D721Med (cell line): Measurements from ENCODE around the gene PTPA.
"Not testable (repeated sequence)": the region's sequence is repeated elsewhere in the genome, so short reads cannot be mapped to it uniquely, and the experiment has no call there.

Source experiments
- DNase-seq: peaks from one replicate; pipeline ENCODE4 v3.0.0; 2011; ENCODE audit warnings: low spot score; ENCODE audit not compliant: insufficient read length
- FAIRE-seq: peaks from 2 replicates; lab custom pipeline; 2011; peaks lifted over from hg19 to GRCh38; lab: Jason Lieb, UNC
- CTCF ChIP-seq: IDR thresholded peaks from 2 replicates; pipeline ENCODE4 v1.5.1; 2012; ENCODE audit warnings: mild to moderate bottlenecking, control low read depth; ENCODE audit not compliant: insufficient read depth; ENCODE audit errors: missing control alignments

The PTPA gene

GRCh38 chr9:129108805-129109536 is 2.2 kb upstream of the PTPA start:
- no peak for DNase-seq
- TF ChIP-seq CTCF: no peak
- FAIRE-seq: no peak

GRCh38 chr9:129109537-129109903 is 1.7 kb upstream of the PTPA start:
- DNase-seq: no peak
- TF ChIP-seq CTCF: no peak
- no peak for FAIRE-seq

GRCh38 chr9:129109952-129110739 is 1.1 kb upstream of the PTPA start:
- DNase-seq (no peak), FAIRE-seq (no peak)
- TF ChIP-seq CTCF: no peak

- DNase-seq (peak; percentile 32), FAIRE-seq (no peak)
- no peak for TF ChIP-seq CTCF
These were observed 425 bp downstream of the PTPA start for GRCh38 chr9:129111528-129112151.

- DNase-seq, FAIRE-seq: not testable (repeated sequence)
These were observed 1.3 kb downstream of the PTPA start for GRCh38 chr9:129112526-129112925.

DNA sequence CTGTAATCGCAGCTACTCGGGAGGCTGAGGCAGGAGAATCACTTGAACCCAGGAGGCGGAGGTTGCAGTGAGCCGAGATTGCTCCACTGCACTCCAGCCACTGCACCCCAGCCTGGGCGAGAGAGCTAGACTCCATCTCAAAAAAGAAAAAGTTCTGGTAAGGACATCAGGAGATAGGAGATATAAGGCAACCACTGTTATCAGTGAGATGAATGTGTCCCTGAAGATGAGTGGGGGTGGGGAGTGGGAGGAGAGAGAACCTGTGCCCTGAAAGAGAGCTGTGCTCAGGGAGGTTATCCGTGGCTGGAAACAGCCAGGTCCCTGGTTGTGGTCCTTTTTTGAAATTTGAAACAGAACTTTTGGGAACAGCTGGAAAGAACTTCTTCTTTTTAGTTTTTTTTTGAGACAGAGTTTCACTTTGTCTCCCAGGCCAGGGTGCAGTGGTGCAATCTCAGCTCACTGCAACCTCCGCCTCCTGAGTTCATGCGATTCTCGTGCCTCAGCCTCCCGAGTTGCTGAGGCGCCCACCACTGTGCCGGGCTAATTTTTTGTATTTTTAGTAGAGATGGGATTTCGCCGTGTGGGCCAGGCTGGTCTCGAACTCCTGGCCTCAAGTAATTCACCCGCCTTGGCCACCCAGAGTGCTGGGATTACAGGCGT is 2.6 kb downstream of the PTPA start:
- TF ChIP-seq CTCF: no peak
- no peak for DNase-seq
- no peak for FAIRE-seq

GRCh38 chr9:129118799-129119198 is 7.6 kb downstream of the PTPA start:
- DNase-seq (no peak), FAIRE-seq (no peak)
- TF ChIP-seq CTCF: no peak
